Mammary epithelial cell (primary cell): ENCODE data around the gene LILRB5.

ENCODE experiments used
- CTCF ChIP-seq, 2 donors: IDR thresholded peaks in 1 of 2; conservative IDR thresholded peaks in 1 of 2; 2 replicates each; pipeline ENCODE4 v1.5.1; 2011 to 2012; ENCODE audit warnings: inconsistent platforms in 2 of 2, low read length in 2 of 2, mild to moderate bottlenecking in 2 of 2, control low read depth in 1 of 2, low read depth in 1 of 2; ENCODE audit not compliant: insufficient read depth in 1 of 2; ENCODE audit errors: extremely low read depth in 1 of 2
- EZH2 ChIP-seq: IDR thresholded peaks from 2 replicates; pipeline ENCODE4 v1.6.1; 2012; ENCODE audit warnings: low read length, inconsistent platforms, borderline replicate concordance

- TF ChIP-seq CTCF (conservative IDR thresholded peaks at IDR 0.05 in 1 of 2, IDR thresholded peaks at IDR 0.05 in 1 of 2; ENCODE audit: extremely low read depth in 1 of 2, insufficient read depth in 1 of 2, low read depth in 1 of 2, low read length in 2 of 2) (no peak), EZH2 (no peak)
Observed at GRCh38 chr19:54201172-54201701, 55.8 kb downstream of the LILRB5 start.
